ENCODE results near the gene QRICH1.

QRICH1 gene

DNA sequence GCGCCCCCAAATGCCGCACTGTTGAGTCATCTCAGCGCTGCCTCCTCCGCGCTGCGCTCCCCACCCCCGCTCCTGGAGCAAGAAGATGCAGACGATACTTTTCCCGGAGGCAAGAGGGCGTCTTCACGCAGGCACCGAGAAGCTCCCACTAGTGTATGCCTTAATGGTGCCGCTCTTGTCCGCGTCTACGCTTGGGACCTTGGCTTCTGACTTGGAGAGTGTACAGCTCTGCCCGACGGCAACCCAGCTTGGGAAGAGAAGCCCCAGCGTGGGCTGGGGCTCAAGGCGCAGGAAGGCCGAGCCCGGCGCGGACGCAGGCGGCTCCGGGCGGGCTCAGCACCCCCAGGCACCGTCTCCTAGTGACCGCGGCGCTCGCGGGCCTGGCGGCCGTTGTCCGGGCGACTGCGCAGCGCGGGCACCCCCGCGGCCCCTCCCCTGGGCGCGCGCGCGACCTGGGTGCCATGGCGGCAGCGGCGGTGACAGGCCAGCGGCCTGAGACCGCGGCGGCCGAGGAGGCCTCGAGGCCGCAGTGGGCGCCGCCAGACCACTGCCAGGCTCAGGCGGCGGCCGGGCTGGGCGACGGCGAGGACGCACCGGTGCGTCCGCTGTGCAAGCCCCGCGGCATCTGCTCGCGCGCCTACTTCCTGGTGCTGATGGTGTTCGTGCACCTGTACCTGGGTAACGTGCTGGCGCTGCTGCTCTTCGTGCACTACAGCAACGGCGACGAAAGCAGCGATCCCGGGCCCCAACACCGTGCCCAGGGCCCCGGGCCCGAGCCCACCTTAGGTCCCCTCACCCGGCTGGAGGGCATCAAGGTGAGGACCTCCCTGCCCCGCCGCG lies 103.9 kb downstream of the QRICH1 start, which contains the start of gene P4HTM:
TSS of gene P4HTM (plus strand) at position 446 of the 840 bp plus-strand sequence. CDS start at position 462, 16 bp downstream.
- no peaks in the 10 kb centered on the region for H3K27me3 ChIP-seq (replicated peaks; ENCODE audit: control insufficient read depth, insufficient read depth, low read length)
- no peaks in the 10 kb centered on the region for H3K9me3 ChIP-seq (ENCODE audit: control insufficient read depth, low read length)
- H3K4me3 ChIP-seq (ENCODE audit: low read length): peak within 1 kb of the TSS; percentile 85
- H3K36me3 ChIP-seq (ENCODE audit: control insufficient read depth, insufficient read depth, low read length, severe bottlenecking): peaks cover 19% of the 10 kb centered on the region
- peak within 1 kb of the TSS; percentile 91 for H3K9ac ChIP-seq (ENCODE audit: low read length)
- H3K4me1 ChIP-seq (ENCODE audit: control insufficient read depth, insufficient read depth, low read length): peaks cover 24% of the 10 kb centered on the region
- peak; percentile 97 for DNase-seq (ENCODE audit: low read depth)

DNA sequence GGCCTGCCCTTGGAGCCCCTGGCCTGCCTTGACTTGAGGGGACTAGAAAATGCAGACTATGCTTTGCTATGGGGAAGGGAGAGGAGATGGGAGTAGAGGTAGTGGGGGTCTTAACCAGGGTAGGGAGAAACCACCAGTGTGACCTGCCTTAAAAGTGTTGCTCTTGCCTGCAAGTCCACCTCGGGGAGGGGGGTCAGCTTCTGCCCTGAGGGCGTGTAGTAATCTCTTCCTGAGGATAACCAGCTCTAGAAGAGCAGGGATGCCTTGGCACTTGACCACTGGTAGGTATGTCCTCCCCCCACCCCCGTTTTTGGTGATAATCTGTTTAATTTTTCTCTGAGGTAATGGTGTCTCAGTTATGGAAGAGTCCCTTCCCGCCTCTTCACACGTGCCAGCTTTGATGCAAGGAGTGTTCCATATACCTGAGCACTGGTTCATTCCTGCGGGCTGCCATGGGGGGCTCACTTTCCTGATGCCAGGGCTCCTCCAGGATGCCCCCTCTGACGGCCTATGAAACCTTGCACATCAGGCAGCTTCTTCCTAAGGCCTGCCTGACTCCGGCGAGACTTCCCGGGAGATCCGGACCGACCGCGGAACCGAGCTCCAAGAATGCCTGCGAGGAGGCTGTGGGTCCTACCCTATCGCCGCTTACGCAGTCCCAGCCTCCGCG lies 104.6 kb downstream of the QRICH1 start:
- H3K36me3 ChIP-seq (ENCODE audit: control insufficient read depth, insufficient read depth, low read length, severe bottlenecking): peaks cover 26% of the 10 kb centered on the region
- no peaks in the 10 kb centered on the region for H3K9me3 ChIP-seq (ENCODE audit: control insufficient read depth, low read length)
- peak overlapping the region; percentile 85 for H3K4me3 ChIP-seq (ENCODE audit: low read length)
- peak; percentile 36 for DNase-seq (ENCODE audit: low read depth)
- peak overlapping the region; percentile 91 for H3K9ac ChIP-seq (ENCODE audit: low read length)
- no peaks in the 10 kb centered on the region for H3K27me3 ChIP-seq (replicated peaks; ENCODE audit: control insufficient read depth, insufficient read depth, low read length)
- H3K4me1 ChIP-seq (ENCODE audit: control insufficient read depth, insufficient read depth, low read length): peaks cover 24% of the 10 kb centered on the region

DNA sequence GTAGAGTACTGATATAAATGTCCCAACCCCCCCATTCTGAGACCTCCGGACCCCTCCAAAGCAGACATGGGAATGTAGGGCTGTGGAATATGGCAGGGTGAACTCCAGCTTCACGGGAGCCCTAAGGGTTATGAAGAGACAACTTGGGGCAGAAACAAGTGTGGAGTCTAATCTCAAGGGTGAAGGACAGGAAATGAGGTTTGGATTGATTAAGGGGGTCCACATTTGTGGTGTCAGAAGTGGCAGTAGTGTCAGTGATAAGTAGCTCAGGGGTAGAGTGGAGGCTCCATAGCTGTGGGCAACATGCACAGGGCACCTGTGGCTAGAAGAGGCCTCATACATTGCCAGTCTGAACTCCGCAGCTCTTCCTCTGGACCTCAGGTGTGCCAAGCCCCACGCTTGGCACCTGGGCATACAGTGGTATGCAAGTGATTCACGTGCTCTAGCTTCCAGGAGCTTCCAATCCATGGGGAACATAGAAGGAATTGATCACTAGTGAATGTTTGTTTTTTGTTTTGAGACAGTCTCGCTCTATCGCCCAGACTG lies 108.0 kb downstream of the QRICH1 start:
- peaks cover 11% of the 10 kb centered on the region for H3K4me1 ChIP-seq (ENCODE audit: control insufficient read depth, insufficient read depth, low read length)

DNA sequence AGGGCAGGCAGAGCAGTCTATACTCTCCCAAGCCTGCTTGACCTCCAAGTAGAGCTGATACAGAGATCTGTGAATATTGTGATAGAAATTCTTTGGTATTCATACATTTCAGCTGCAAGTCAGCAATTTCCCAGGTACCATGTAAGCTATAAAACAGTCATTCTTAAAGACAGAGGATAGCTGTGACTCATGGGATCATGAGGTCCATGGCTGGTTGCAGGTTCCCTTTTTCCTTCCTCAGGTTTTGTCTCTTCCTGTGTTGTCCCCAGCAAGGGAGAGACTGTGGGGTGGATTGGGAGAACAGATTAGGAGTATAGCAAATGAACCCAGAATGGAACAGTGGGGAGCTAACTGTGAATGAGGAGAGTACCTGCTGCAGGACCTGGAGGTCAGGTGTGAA lies 109.2 kb downstream of the QRICH1 start:
- H3K36me3 ChIP-seq (ENCODE audit: control insufficient read depth, insufficient read depth, low read length, severe bottlenecking): peaks cover 71% of the 10 kb centered on the region
- peaks cover 6% of the 10 kb centered on the region for H3K4me1 ChIP-seq (ENCODE audit: control insufficient read depth, insufficient read depth, low read length)
- DNase-seq (ENCODE audit: low read depth): no peak
- no peak overlapping the region for H3K4me3 ChIP-seq (ENCODE audit: low read length)
- H3K9me3 ChIP-seq (ENCODE audit: control insufficient read depth, low read length): no peaks in the 10 kb centered on the region
- no peak overlapping the region for H3K9ac ChIP-seq (ENCODE audit: low read length)
- H3K27me3 ChIP-seq (replicated peaks; ENCODE audit: control insufficient read depth, insufficient read depth, low read length): no peaks in the 10 kb centered on the region

More for the DNA sequence above, 108.0 kb downstream of the QRICH1 start:
- Histone ChIP-seq H3K4me3 (ENCODE audit: low read length) (no peak overlapping the region), H3K27me3 (replicated peaks; ENCODE audit: control insufficient read depth, insufficient read depth, low read length) (no peaks in the 10 kb centered on the region), H3K36me3 (ENCODE audit: control insufficient read depth, insufficient read depth, low read length, severe bottlenecking) (peaks cover 60% of the 10 kb centered on the region), H3K9ac (ENCODE audit: low read length) (no peak overlapping the region), H3K9me3 (ENCODE audit: control insufficient read depth, low read length) (no peaks in the 10 kb centered on the region)
- no peak for DNase-seq (ENCODE audit: low read depth)

DNA sequence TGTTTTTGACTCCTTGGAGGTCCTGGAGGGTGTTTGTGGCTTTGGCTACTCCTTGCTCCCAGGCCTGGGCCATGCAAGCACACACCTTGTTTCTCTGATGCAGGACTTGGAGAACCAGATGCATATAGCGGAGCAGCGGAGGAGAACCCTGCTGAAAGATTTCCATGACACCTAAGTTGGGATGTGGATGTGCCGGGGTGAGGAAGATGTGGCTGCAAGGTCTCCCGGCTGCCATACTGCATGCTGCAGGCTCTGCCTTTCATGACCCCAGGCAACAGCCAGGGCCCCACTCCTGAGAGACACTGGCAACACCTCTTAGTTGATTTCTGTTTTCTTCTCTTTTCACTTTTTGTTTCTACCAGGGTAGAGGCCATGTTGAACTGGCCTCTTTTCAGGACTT lies 110.8 kb downstream of the QRICH1 start:
- peaks cover 81% of the 10 kb centered on the region for H3K36me3 ChIP-seq (ENCODE audit: control insufficient read depth, insufficient read depth, low read length, severe bottlenecking)
- DNase-seq (ENCODE audit: low read depth): no peak
- no peaks in the 10 kb centered on the region for H3K27me3 ChIP-seq (replicated peaks; ENCODE audit: control insufficient read depth, insufficient read depth, low read length)
- no peaks in the 10 kb centered on the region for H3K4me1 ChIP-seq (ENCODE audit: control insufficient read depth, insufficient read depth, low read length)
- no peak overlapping the region for H3K4me3 ChIP-seq (ENCODE audit: low read length)
- no peak overlapping the region for H3K9ac ChIP-seq (ENCODE audit: low read length)
- H3K9me3 ChIP-seq (ENCODE audit: control insufficient read depth, low read length): no peaks in the 10 kb centered on the region

DNA sequence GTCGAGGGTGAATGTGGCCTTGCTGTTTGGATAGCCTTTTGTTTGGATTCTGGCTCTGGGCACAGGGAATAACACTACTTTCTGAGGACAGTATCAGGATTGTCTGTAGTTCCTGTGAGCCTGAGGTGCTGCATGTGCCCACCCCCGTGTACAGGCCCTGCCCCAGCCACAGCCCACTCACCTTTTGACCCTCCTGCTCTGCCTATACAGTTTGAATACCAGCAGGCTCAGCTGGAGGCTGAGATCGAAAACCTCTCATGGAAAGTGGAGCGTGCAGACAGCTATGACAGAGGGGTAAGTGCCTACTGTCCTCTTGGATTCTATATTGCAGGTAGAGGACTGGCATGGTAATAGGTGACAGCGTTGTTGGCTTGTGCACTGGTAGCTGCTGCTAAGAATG lies 111.2 kb downstream of the QRICH1 start:
- H3K9me3 ChIP-seq (ENCODE audit: control insufficient read depth, low read length): no peaks in the 10 kb centered on the region
- no peaks in the 10 kb centered on the region for H3K27me3 ChIP-seq (replicated peaks; ENCODE audit: control insufficient read depth, insufficient read depth, low read length)
- DNase-seq (ENCODE audit: low read depth): no peak
- no peaks in the 10 kb centered on the region for H3K4me1 ChIP-seq (ENCODE audit: control insufficient read depth, insufficient read depth, low read length)
- no peak overlapping the region for H3K4me3 ChIP-seq (ENCODE audit: low read length)
- H3K9ac ChIP-seq (ENCODE audit: low read length): no peak overlapping the region
- peaks cover 85% of the 10 kb centered on the region for H3K36me3 ChIP-seq (ENCODE audit: control insufficient read depth, insufficient read depth, low read length, severe bottlenecking)

DNA sequence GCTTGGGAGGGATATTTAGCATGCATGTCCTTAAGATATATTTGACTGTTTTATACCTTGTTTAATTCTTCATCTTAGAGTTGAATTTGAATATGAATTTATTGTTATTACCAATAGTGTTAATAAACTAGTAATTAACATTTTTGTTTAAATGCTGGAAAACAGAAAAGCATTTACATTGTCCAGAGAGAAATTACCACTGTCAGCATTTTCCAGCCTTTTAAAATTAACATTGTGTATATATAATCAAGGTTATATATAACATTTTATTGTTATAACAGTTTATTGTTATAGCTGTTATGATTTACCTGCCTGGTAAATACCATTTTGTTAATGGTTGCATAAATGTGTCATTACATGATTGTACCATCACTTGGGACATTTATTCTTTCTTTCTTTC lies 111.9 kb downstream of the QRICH1 start:
- Histone ChIP-seq H3K27me3 (replicated peaks; ENCODE audit: control insufficient read depth, insufficient read depth, low read length) (no peaks in the 10 kb centered on the region), H3K9ac (ENCODE audit: low read length) (no peak overlapping the region), H3K4me1 (ENCODE audit: control insufficient read depth, insufficient read depth, low read length) (no peaks in the 10 kb centered on the region), H3K4me3 (ENCODE audit: low read length) (no peak overlapping the region), H3K9me3 (ENCODE audit: control insufficient read depth, low read length) (no peaks in the 10 kb centered on the region), H3K36me3 (ENCODE audit: control insufficient read depth, insufficient read depth, low read length, severe bottlenecking) (peaks cover 91% of the 10 kb centered on the region)
- no peak for DNase-seq (ENCODE audit: low read depth)

DNA sequence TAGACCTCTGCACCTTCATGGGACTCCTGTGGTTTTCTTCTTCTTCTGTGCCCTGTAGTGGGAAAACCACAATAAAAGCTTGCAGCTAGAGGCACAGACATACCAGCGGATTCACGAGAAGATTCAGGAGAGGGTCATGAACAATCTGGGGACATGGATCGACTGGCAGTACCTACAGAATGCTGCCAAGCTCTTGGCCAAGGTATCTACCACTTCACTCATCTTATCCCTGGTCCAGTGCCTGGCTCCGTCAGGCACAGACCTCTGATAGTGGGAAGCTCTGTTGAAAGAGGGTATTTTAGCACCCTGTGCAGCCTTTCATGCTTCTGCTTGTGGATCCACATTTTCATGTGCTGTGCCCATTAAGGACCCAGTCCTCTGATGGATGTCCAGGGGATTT lies 113.6 kb downstream of the QRICH1 start:
- Histone ChIP-seq H3K36me3 (ENCODE audit: control insufficient read depth, insufficient read depth, low read length, severe bottlenecking) (peaks cover 92% of the 10 kb centered on the region), H3K9me3 (ENCODE audit: control insufficient read depth, low read length) (no peaks in the 10 kb centered on the region)

More for the DNA sequence above, 113.6 kb downstream of the QRICH1 start:
- Histone ChIP-seq H3K9ac (ENCODE audit: low read length) (no peak overlapping the region), H3K4me3 (ENCODE audit: low read length) (no peak overlapping the region), H3K27me3 (replicated peaks; ENCODE audit: control insufficient read depth, insufficient read depth, low read length) (no peaks in the 10 kb centered on the region), H3K4me1 (ENCODE audit: control insufficient read depth, insufficient read depth, low read length) (no peaks in the 10 kb centered on the region)
- DNase-seq (ENCODE audit: low read depth): no peak
